Measurements from ENCODE around the gene TMEM128. TPM values are rescaled to one million over a fixed set of nuclear protein-coding genes. Genes with fewer than 3 reads are reported as not detected.

The TMEM128 gene
- total RNA-seq, 1 experiment from 2014 or later, result 21.5 TPM

DNA sequence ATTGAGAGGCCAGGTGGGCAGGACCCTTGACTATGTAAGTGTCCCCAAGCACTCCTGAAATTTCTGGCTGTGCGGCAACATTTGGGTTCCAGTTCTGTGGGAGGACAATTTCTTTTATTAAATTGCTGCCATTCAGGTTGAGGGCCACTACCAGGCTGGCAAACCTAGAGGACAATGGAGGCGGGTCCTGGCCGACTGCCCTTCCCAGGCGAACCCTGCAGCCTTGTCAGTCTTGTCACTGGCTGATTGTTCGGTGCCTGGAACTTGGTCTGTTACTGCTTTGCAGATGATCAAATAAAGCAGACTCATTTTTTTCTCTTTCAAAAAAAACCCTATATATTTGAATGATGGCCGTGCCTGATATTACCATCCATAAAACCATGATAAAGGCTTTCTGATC lies 6.6 kb upstream of the TMEM128 start:
- Histone ChIP-seq H3K27ac (ENCODE audit: insufficient read length, low read depth, low read length) (no peak overlapping the region), H3K23ac (ENCODE audit: insufficient read length, low read depth, low read length) (no peak overlapping the region), H4K20me1 (ENCODE audit: control insufficient read depth, insufficient read depth, insufficient read length) (no peaks in the 10 kb centered on the region), H3K9me3 (ENCODE audit: control insufficient read depth, low read depth, low read length) (no peaks in the 10 kb centered on the region), H3K4me2 (ENCODE audit: insufficient read depth, insufficient read length, low read length) (no peak overlapping the region), H2BK120ac (ENCODE audit: low read depth, low read length, poor library complexity, severe bottlenecking) (no peak overlapping the region), H3K27me3 (ENCODE audit: insufficient read depth, low read length) (peaks cover 3% of the 10 kb centered on the region; the same call in 1 of the 2 replicates), H2BK15ac (ENCODE audit: low read depth, low read length) (no peak overlapping the region), H3K56ac (ENCODE audit: insufficient read length, low read depth, low read length) (no peak overlapping the region), H3K4me1 (ENCODE audit: insufficient read depth, low read length) (no peaks in the 10 kb centered on the region), H3K23me2 (ENCODE audit: insufficient read length, low read depth, low read length, poor library complexity, severe bottlenecking) (no peaks in the 10 kb centered on the region), H4K8ac (replicated peaks; ENCODE audit: insufficient read length, low read depth, low read length) (no peak overlapping the region), H2BK5ac (ENCODE audit: insufficient read length, low read length) (no peak overlapping the region), H3K79me1 (ENCODE audit: insufficient read depth, low read depth, low read length, poor library complexity, severe bottlenecking) (no peaks in the 10 kb centered on the region), H3K4ac (ENCODE audit: low read depth, low read length) (no peak overlapping the region), H2AK5ac (ENCODE audit: insufficient read length, low read length) (no peak overlapping the region), H3K79me2 (ENCODE audit: insufficient read depth, low read length) (no peaks in the 10 kb centered on the region), H3T11ph (ENCODE audit: low read length) (no peak overlapping the region), H4K5ac (ENCODE audit: insufficient read length, low read depth, low read length) (no peak overlapping the region), H3K14ac (ENCODE audit: insufficient read depth, low read length) (no peak overlapping the region), H2AFZ (ENCODE audit: low read length) (no peak overlapping the region), H3K18ac (ENCODE audit: insufficient read length, low read depth, low read length) (no peak overlapping the region), H2BK12ac (ENCODE audit: insufficient read length, low read depth, low read length) (no peak overlapping the region), H4K91ac (ENCODE audit: insufficient read length, low read depth, low read length) (no peak overlapping the region), H2BK20ac (ENCODE audit: low read depth, low read length, poor library complexity, severe bottlenecking) (no peak overlapping the region), H3K9ac (ENCODE audit: extremely low read depth, insufficient read length, low read length) (no peak overlapping the region)
- Mint-ChIP-seq H3K4me3 (no peak overlapping the region), H3K4me1 (peaks cover 3% of the 10 kb centered on the region in 2 experiments; a peak in 1 of 4 replicates), H3K27ac (no peak overlapping the region), H3K9me3 (no peaks in the 10 kb centered on the region), H3K27me3 (ENCODE audit: low read depth) (peaks cover 16% of the 10 kb centered on the region), H3K36me3 (ENCODE audit: insufficient read depth in 1 of 3, low read depth in 3 of 3) (no peaks in the 10 kb centered on the region)
- no CpG with 5 or more reads among the region's 6 CpGs for WGBS (ENCODE audit: extremely low coverage, insufficient read length, low lambda C conversion rate)
- TF ChIP-seq, protein P1, sequence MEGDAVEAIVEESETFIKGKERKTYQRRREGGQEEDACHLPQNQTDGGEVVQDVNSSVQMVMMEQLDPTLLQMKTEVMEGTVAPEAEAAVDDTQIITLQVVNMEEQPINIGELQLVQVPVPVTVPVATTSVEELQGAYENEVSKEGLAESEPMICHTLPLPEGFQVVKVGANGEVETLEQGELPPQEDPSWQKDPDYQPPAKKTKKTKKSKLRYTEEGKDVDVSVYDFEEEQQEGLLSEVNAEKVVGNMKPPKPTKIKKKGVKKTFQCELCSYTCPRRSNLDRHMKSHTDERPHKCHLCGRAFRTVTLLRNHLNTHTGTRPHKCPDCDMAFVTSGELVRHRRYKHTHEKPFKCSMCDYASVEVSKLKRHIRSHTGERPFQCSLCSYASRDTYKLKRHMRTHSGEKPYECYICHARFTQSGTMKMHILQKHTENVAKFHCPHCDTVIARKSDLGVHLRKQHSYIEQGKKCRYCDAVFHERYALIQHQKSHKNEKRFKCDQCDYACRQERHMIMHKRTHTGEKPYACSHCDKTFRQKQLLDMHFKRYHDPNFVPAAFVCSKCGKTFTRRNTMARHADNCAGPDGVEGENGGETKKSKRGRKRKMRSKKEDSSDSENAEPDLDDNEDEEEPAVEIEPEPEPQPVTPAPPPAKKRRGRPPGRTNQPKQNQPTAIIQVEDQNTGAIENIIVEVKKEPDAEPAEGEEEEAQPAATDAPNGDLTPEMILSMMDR (conservative IDR thresholded peaks at IDR 0.05), result no peak
- no peak for DNase-seq
